ENCODE data around the gene GAS6. TPM values are rescaled to one million over a fixed set of nuclear protein-coding genes. Genes with fewer than 3 reads are reported as not detected.

Gene GAS6
- total RNA-seq, 1 donor from 2014 or later, result 70.0 TPM

GRCh38 chr13:113849546-113849945 is 14.3 kb downstream of the GAS6 start:
- DNase-seq (ENCODE audit: low read depth) (peak; percentile 74), FAIRE-seq (no peak)
- no peak for TF ChIP-seq CTCF (IDR thresholded peaks at IDR 0.05; ENCODE audit: insufficient read depth, low read length, severe bottlenecking)
- no peak overlapping the region for H3K4me3 ChIP-seq (ENCODE audit: low read depth, low read length)
- H3K27me3 ChIP-seq (ENCODE audit: control insufficient read depth, insufficient read depth, low read length), result no peaks in the 10 kb centered on the region
- H3K36me3 ChIP-seq (ENCODE audit: control insufficient read depth, insufficient read depth, low read length), result peaks cover 14% of the 10 kb centered on the region

- no peak for TF ChIP-seq CTCF (IDR thresholded peaks at IDR 0.05; ENCODE audit: insufficient read depth, low read length, severe bottlenecking)
- FAIRE-seq, result no peak
- H3K27me3 ChIP-seq (ENCODE audit: control insufficient read depth, insufficient read depth, low read length), result no peaks in the 10 kb centered on the region
- peaks cover 17% of the 10 kb centered on the region for H3K36me3 ChIP-seq (ENCODE audit: control insufficient read depth, insufficient read depth, low read length)
- H3K4me3 ChIP-seq (ENCODE audit: low read depth, low read length), result no peak overlapping the region
- no peak for DNase-seq (ENCODE audit: low read depth)
Measured at GRCh38 chr13:113848431-113849260, 15.2 kb downstream of the GAS6 start.

GRCh38 chr13:113848020-113848419 is 15.9 kb downstream of the GAS6 start:
- no peak for TF ChIP-seq CTCF (IDR thresholded peaks at IDR 0.05; ENCODE audit: insufficient read depth, low read length, severe bottlenecking)
- no peaks in the 10 kb centered on the region for H3K27me3 ChIP-seq (ENCODE audit: control insufficient read depth, insufficient read depth, low read length)
- peaks cover 19% of the 10 kb centered on the region for H3K36me3 ChIP-seq (ENCODE audit: control insufficient read depth, insufficient read depth, low read length)
- FAIRE-seq, result no peak
- no peak for DNase-seq (ENCODE audit: low read depth)
- no peak overlapping the region for H3K4me3 ChIP-seq (ENCODE audit: low read depth, low read length)

GRCh38 chr13:113846636-113847318 is 17.1 kb downstream of the GAS6 start:
- Histone ChIP-seq H3K27me3 (ENCODE audit: control insufficient read depth, insufficient read depth, low read length) (no peaks in the 10 kb centered on the region), H3K4me3 (ENCODE audit: low read depth, low read length) (no peak overlapping the region), H3K36me3 (ENCODE audit: control insufficient read depth, insufficient read depth, low read length) (peaks cover 21% of the 10 kb centered on the region)
- no peak for FAIRE-seq
- DNase-seq (ENCODE audit: low read depth), result no peak
- TF ChIP-seq CTCF (IDR thresholded peaks at IDR 0.05; ENCODE audit: insufficient read depth, low read length, severe bottlenecking), result no peak

- no peak overlapping the region for H3K4me3 ChIP-seq (ENCODE audit: low read depth, low read length)
- DNase-seq (ENCODE audit: low read depth) (no peak), FAIRE-seq (no peak)
- H3K27me3 ChIP-seq (ENCODE audit: control insufficient read depth, insufficient read depth, low read length), result no peaks in the 10 kb centered on the region
- H3K36me3 ChIP-seq (ENCODE audit: control insufficient read depth, insufficient read depth, low read length), result peaks cover 21% of the 10 kb centered on the region
- TF ChIP-seq CTCF (IDR thresholded peaks at IDR 0.05; ENCODE audit: insufficient read depth, low read length, severe bottlenecking), result no peak
Measured at GRCh38 chr13:113845723-113846635, 17.9 kb downstream of the GAS6 start.
